DMS114 treated with DMSO at 0.1 percent for 48 hours (cell line): ENCODE measurements around the gene LZTR1.
"Not testable (repeated sequence)": the region's sequence is repeated elsewhere in the genome, so short reads cannot be mapped to it uniquely, and the experiment has no call there.

ENCODE experiments used
- DNase-seq: peaks from one replicate; lab custom pipeline; 2025; ENCODE audit not compliant: unreplicated experiment; lab: John Stamatoyannopoulos, UW

Gene LZTR1

DNA sequence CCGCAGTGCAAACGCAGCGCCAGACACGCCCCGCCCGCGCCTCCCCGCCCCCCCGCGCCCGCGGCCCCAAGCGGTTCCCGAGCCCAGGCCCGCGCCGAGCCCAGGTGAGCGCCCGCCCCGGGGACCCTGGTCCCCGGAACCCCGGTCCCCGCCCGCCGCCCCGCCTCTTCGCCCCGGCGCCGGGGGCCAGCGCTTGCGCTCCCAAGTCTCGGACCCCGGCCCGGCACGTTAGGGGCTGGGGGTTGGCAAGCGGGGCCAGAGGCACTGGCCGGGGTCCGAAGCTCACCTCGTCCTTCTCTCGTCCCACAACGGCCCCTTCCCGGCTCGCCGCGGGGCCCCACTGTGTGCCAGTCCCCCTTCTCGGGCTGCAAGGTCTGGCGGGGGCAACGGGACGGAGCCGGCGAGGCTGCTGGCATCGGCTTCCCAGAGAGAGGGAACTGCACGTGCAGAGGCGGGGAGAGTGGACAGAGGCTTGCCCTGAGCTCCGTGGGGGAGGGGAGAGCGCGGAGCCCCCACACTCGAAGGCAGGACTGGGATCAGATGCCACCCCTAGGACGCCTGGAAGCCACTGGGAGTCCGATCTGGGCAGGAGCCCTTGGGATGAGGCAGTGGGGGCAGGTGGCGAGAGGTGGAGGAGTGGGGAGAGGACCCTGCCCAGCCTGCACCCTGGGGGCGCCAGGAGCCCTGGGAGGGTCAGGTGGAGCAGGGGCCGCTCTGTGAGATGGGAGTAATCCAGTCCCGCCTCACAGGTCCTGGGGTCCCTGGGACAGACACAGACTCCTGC lies 16.8 kb upstream of the LZTR1 start:
- DNase-seq, result no peak

DNA sequence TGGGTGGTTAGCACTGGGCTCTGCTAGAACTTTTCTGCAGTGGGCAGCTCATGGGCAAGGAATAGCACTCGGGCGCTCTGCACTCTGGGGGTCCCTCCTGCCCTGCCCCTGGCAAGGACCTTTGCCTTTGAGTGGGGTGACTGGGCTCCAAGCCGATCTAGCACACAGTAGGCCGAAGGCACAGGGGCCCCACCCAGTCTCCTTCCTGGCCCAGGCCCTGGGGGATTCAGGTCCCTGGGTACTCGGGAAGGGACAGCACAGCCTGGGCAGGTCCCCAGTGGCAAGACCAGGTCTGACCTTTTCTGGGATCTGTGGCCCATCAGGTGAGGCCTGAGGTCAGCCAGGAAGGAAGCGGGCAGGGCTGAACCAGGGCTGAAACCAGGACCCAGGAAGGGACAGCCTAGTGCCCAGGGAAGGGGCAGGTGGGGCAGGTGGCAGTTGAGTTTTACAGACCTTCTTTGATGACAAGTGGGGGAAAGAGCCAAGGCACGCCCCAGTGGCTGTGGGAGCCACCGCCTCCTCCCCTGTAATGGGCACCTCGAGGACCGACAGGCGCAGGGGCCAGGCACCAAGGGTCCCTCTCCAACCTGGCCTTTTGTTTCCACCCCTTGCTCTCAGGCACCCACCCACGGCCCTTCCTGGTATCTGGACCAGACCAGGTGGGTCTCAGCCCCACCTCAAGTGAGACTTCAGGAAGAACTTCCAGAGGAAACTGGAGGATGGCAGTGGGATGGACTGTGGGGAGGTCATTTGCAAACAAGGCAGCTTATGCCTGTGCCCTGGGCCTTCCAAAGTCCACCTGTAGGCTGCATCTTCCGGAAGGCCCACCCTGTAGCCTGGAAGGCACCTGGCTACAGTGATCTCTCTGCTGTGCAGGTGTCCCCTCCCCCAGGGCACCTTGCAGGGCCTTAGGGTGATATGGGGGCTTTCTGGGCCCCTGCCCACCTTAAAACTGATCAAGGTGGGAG lies 15.9 kb upstream of the LZTR1 start:
- no peak for DNase-seq

DNA sequence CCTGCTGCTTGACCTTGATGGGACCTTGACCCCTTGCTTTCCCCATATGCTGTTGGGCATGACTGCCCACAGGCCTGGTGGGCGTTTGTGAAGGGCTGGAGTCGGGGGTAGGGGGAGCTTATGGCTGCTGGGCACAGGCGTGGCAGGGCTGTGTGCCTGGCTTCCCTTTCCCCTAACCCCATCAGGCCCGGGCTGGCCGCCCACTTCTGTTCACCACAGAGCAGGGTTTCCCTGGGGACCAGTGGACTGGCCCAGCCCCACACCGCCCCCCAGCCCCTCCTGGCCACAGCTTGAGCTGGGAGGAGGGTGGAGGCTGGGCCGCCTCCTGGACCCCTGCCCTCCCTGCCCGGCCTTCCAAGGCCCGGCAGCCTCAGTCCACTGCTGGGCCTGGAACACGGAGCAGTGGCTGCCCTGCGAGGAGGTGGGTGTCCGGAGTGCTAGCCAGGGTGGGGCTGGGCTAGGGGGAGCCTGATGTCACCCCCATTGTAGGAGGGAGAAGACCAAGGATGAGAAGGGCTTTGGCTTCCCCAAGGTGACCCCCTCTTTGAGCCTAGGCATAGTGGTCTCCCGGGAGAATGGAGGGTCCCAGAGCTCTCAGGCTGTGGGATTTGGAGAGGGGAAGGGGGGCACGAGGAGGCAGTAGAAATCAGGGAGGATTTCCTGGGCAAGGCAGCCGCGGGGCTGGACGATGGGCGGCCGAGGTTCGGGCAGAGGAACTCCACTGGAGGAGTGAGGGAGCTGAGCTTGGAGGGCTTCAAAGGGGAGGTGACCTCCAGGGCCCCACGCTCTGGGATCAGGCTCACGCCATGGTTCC lies 15.0 kb upstream of the LZTR1 start, which contains the start of gene AIFM3:
Gene AIFM3 (plus strand): TSS at position 373 of the 814 bp plus-strand sequence. CDS start 690 bp downstream, outside the sequence.
- DNase-seq, result no peak

DNA sequence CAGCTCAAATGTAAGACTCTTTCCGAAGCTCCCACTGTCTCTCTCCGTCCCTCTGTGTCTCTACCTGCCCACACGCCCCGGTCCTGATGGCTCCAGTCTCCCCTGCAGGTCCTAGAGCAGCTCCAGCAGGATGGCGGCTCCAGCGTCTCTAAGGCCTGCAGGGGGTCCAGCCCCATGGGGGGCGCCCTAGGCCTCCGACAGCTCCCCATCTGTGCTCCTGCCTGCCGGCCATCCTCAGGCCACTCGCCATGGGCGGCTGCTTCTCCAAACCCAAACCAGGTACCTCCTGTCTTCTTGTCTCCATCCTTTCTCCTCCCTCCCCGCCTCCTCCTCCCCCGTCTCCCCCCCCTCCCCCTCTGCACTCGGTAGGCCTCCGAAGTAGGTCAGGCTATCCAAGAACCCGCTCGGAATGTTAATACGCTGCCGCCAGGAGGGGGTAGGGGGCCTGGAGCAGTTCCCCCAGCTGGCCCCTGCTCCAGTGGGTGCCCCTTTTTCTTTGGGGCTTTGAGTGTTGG lies 14.3 kb upstream of the LZTR1 start:
- no peak for DNase-seq

DNA sequence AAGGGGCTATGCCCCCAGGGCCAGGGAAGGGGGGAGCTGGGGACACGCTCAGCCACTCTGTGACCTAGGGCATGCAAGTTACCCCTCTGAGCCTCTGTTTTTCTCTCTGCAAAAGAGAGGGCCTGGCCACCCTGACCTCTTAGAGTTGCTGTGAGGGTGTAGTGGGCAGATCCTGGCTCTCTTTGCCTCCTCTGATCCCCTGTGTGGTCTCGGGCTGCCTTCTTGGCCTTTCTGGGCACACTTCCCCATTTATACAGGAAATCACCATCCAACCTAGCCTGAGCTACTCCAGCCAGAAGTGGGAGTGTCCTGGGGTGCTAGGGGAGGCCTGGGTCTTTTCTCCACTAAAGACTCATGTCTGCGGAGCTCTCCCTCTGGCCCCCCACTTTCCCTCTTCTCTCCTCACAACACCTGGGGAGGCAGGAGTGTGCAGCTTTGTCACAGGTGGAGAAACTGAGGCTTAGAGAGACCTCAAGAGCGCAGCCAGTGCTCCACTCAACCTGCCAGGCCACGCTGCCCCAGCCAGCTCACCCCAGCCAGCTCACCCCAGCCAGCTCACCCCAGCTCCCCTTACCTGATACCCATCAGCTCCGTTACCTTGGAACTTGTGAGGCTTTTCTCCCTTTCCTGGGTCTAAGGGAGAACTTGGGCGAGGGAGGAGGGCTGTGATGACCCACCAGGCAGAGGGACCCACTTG lies 13.7 kb upstream of the LZTR1 start:
- DNase-seq, result no peak

DNA sequence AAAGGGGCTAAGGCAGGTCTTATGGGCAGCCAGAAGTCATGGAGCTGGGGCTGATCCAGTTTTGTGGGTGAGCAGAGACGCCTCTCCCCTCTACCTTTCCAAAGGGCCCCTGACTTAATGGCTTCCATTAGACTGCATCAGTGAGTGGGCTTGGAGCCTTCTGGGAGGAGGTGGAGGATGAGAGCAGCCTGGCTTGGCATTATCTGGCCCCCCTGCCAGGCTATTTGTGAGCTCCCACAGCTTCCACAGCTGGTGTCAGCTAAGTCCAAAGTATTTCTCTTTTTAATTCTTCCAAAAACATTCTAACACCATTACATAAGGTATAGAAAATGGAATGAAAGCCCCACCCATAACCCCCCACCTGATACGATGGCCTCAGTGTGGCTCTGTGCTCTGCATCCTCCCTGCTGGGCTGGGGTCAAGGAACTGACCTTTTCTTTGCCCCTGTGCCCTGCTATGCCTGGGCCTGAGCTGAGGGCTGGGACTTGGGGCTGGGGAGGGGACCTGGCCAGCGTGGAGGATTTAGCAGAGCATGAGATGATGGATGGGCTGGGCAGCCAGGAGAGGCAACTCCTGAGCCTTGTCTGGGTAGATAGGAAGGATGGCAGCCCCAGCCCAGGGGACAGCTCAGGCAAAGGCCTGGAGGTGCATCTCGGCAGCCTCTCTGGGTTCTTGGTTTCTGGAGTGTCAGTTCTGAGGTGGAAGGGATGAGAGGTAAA lies 11.0 kb upstream of the LZTR1 start:
- DNase-seq, result no peak

DNA sequence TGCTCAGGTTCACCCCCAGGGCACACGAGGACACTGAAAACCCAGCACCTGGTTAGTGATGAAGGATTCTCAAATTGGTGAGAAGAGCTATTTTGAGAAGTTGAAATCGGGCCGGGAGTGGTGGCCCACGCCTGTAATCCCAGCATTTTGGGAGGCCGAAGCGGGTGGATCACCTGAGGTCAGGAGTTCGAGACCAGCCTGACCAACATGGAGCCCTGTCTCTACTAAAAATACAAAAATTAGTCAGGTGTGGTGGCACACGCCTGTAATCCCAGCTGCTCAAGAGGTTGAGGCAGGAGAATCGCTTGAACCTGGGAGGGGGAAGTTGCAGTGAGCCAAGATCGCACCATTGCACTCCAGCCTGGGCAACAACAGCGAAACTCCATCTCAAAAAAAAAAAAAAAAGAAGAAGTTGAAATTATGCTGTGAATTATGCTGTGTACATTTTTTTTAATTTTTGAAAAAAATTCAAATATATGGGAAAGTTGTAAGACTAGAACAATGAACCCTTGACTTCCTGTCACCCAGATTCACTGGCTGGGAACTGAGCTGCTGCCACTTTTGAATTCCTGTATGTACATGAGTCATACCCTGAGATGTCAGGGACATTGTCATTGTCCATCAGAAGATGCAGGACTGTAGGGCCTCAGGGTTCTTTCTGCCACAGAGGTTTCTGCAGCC lies 9.9 kb upstream of the LZTR1 start:
- not testable (repeated sequence) for DNase-seq

DNA sequence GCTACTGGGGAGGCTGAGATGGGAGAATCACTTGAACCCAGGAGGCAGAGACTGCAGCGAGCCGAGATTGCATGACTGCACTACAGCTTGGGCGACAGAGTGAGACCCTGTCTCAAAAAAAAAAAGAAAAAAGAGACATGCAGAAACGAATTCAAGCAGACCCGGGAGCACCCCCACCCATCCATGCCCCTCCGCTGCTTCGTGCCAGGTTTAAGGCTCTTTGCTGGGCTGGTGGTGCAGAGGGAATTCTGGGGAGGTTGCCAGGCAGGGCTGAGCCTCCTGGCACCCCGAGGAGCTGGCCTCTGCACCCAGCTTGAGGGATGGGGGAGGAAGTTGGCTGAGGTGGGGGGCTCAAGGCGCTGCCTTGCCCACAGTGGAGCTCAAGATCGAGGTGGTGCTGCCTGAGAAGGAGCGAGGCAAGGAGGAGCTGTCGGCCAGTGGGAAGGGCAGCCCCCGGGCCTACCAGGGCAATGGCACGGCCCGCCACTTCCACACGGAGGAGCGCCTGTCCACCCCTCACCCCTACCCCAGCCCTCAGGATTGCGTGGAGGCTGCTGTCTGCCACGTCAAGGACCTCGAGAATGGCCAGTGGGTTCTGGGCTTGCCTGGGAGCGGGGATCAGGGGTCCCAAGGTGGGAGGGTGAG lies 9.0 kb upstream of the LZTR1 start:
- DNase-seq, result no peak

DNA sequence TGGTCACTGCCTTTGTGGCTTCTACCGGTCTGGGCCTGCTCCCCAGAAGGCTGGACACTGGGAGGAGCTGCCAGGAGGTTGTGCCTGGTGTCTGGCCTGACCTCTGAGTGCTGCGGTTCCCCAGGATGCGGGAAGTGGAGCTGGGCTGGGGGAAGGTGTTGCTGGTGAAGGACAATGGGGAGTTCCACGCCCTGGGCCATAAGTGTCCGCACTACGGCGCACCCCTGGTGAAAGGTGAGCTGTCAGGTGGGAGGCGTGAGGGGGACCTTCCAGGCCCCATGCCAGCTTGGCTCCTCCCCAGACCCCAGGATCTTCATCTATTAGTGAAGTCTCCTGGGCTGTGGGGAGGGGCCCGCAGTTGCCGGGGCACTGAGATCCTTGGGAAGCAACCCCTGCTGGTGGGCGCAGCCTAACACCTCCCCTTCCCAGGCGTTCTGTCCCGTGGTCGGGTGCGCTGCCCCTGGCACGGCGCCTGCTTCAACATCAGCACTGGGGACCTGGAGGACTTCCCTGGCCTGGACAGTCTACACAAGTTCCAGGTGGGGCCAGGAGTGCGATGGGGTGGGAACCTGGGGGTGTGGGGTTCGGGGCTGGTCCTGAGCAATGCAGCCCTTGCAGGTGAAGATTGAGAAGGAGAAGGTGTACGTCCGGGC lies 8.3 kb upstream of the LZTR1 start:
- DNase-seq, result no peak

DNA sequence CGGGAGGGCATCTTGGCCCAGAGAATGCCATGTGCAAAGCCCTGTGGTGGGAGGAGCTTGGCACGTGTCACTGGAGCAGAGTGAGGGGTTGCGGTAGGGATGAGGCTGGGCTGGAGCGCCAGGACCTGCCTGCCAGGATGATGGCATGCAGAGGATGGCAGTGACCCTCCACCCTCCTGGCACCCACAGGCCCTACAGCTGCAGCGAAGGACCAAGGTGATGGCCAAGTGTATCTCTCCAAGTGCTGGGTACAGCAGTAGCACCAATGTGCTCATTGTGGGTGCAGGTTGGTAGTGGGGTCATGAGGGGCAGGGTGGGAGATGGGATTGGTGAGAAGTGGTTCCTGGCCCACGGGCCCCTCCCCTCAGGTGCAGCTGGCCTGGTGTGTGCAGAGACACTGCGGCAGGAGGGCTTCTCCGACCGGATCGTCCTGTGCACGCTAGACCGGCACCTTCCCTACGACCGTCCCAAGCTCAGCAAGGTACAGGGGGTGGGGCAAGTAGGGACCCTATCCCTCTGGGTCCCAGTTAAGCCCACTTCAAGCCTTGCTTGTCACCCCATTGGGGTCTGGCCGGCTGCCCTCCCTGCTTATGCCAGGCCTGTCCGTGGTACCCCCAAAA lies 7.7 kb upstream of the LZTR1 start:
- no peak for DNase-seq

DNA sequence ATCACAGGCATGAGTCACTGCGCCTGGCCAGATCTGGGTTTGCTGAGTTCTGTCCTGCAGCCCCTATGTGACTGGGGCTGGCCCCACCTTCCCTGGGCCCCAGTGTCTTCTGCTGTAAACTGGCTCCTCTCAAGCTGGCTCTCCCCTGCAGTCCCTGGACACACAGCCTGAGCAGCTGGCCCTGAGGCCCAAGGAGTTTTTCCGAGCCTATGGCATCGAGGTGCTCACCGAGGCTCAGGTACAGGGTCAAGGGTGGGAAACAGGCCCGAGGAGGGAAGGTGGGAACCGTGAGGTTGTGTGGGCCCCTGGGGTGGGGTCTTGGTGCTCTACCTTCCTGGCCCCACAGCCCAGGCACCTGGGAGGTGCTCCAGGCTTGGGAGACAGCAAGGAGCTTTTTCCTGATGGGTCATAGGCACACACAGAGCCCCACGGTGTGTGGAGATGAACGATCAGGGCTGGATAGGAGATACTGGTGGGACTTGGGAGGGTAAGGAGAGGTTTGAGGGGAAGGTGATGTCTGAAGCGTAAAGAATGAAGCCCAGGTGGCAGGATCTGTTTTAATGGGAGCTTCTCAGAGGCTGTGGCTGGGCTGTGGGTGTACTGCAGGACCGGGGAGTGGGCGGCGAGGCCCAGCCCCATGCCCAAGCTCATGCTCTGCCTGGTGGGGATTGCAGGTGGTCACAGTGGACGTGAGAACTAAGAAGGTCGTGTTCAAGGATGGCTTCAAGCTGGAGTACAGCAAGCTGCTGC lies 6.4 kb upstream of the LZTR1 start:
- no peak for DNase-seq

DNA sequence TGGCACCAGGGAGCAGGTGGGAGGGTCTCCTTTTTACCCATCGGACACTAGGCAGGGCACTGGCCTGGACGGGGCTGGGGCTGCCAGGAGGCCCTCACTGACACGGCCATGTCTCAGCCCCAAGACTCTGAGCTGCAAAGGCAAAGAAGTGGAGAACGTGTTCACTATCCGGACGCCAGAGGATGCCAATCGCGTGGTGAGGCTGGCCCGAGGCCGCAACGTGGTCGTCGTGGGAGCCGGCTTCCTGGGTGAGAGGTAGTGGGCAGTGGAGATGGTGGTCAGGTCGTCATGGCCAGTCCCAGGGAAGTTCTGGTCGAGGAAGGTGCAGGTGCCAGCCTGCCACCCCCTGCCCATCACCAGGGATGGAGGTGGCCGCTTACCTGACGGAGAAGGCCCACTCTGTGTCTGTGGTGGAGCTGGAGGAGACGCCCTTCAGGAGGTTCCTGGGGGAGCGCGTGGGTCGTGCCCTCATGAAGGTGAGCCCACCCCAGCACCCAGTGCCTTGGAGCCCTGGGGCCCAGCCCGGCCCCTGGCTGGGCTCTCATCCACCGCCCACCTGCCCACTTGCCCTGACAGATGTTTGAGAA lies 5.7 kb upstream of the LZTR1 start:
- DNase-seq, result no peak

DNA sequence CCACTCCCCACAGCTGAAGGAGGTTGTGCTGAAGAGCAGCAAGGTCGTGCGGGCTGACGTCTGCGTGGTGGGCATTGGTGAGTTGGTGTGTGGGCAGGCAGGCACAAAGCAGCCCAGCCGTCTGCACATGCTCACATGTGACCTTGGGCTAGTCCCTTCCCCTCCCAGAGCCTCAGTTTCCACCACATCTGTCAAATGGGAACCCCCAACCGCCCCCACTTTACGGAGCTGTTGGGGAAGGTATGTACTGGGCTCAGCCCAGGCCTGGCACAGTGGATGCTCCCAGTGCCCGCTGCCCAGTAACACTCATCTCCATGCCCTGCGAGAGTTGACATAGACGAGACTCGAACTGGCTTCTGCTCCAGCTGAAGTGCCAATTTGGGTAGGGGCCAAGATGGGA lies 5.1 kb upstream of the LZTR1 start:
- no peak for DNase-seq

DNA sequence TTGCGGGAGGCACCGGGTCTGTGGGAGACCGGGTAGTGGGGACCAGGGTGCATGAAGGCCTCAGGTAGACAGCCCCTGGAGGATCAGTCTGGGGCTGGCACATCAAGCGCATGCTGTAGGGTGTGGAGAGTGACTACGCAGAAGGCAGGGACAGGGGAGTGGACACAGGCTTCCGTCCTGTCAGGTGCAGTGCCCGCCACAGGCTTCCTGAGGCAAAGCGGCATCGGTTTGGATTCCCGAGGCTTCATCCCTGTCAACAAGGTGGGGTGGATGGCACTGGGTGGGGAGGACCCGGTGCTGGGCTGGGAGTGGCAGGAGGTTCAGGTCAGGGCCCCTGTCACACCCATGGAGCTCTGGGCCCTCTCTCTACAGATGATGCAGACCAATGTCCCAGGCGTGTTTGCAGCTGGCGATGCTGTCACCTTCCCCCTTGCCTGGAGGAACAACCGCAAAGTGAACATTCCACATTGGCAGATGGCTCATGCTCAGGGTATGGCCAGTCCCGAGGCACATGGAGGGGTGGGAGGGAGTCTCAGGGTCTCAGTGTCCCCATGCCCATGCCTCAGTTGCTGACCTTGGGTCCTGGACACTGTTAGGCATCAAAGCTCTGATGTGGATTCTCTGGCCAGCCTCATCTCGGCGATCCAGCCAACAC lies 4.5 kb upstream of the LZTR1 start:
- DNase-seq, result no peak

DNA sequence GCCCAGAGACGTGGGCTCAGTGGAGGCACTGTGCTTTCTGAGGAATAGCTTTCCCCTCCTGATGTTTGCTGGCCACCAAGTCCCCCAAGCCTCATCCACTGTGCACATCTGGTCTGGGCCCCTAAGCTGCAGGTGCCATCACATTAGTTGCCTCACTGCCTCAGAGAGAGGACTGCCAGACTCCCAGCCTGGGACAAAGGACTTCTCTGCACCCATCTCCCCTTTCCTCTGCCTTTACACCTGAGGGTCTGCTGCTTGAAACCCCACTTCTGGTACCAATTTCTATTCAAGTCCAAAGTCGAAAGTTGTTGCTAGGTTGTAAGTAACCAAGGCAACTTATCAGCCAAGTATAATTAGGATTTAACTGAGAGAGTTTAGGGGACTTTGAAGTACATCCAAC lies 3.7 kb upstream of the LZTR1 start:
- no peak for DNase-seq

DNA sequence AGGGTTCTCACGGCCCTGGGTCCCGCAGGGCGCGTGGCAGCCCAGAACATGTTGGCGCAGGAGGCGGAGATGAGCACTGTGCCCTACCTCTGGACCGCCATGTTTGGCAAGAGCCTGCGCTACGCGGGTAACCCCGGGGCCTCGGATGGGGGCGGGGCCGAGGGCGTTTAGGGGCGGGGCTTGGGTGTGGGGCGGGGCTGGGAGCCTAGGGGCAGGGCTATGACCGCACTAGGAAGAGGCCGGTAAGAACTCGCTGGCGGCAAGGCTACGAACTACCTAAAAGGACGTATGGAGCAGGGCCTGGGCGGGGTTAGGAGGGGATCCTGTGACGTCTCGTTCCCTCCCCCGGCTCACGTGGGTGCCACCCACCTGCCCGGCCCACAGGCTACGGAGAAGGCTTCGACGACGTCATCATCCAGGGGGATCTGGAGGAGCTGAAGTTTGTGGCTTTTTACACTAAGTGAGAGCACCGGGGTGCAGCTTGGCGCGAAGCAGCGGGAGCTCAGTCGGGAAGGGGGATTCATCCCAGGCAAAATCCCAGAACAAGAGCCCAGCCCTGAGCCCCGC lies 2.8 kb upstream of the LZTR1 start:
- DNase-seq, result no peak
